PC-9 (cell line): ENCODE measurements around the gene AOPEP. TPM values are rescaled to one million over a fixed set of nuclear protein-coding genes. Genes with fewer than 3 reads are reported as not detected.

Experiments used
- BruUV-seq: library from RNA; stranded (reverse); fragments of 400-500 nt; replicated peaks from 2 replicates; lab custom pipeline; 2021; lab: Mats Ljungman, UMichigan
- CTCF ChIA-PET: fragments of 300-600 bp; sonication (Branson Sonifier 250); formaldehyde crosslinking; loops from one replicate; lab custom pipeline; 2022; ENCODE audit warnings: antibody characterized with exemption; lab: Charles Lee
- POLR2A ChIA-PET: fragments of 300-600 bp; sonication (Branson Sonifier 250); formaldehyde crosslinking; loops from one replicate; lab custom pipeline; 2022; ENCODE audit warnings: antibody characterized with exemption; ENCODE audit not compliant: unreplicated experiment; lab: Charles Lee
- DNase-seq, 2 experiments: peaks; one replicate each; pipeline versions ENCODE4 v3.0.0 to v3.0.0-alpha.2; 2015 to 2022; ENCODE audit warnings: mixed read lengths in 1 of 2
- H2AFZ ChIP-seq: fragments of 200-600 bp; sonication (generic); 2 replicates; pipeline ENCODE4 v1.8.1; 2017; ENCODE audit warnings: antibody characterized with exemption
- H3F3A ChIP-seq: fragments of 200-600 bp; sonication (generic); 2 replicates; pipeline ENCODE4 v1.8.1; 2017; ENCODE audit warnings: antibody characterized with exemption, mild to moderate bottlenecking, low read depth; ENCODE audit not compliant: insufficient read depth
- H3K27ac ChIP-seq: fragments of 200-600 bp; sonication (generic); 2 replicates; pipeline ENCODE4 v1.6.1; 2016; ENCODE audit warnings: mixed run types
- H3K27me3 ChIP-seq: fragments of 200-600 bp; sonication (generic); 2 replicates; pipeline ENCODE4 v1.6.1; 2016; ENCODE audit warnings: low read depth, mixed run types; ENCODE audit not compliant: insufficient read depth
- H3K36me3 ChIP-seq: fragments of 200-600 bp; sonication (generic); 2 replicates; pipeline ENCODE4 v1.6.1; 2016; ENCODE audit warnings: low read depth, mixed run types
- H3K4me1 ChIP-seq: fragments of 200-600 bp; sonication (generic); replicated peaks from 2 replicates; pipeline ENCODE4 v1.6.1; 2016; ENCODE audit warnings: mixed run types; ENCODE audit not compliant: insufficient read depth
- H3K4me2 ChIP-seq: fragments of 200-600 bp; sonication (generic); 2 replicates; pipeline ENCODE4 v1.6.1; 2017; ENCODE audit warnings: mixed run types
- H3K4me3 ChIP-seq: fragments of 200-600 bp; sonication (generic); 2 replicates; pipeline ENCODE4 v1.6.1; 2016; ENCODE audit warnings: mixed run types
- H3K79me2 ChIP-seq: fragments of 200-600 bp; sonication (generic); 2 replicates; pipeline ENCODE4 v1.6.1; 2017; ENCODE audit warnings: low read depth, mixed run types
- H3K9me2 ChIP-seq: fragments of 200-600 bp; sonication (generic); 2 replicates; pipeline ENCODE4 v1.8.1; 2017; ENCODE audit warnings: mild to moderate bottlenecking; ENCODE audit not compliant: insufficient read depth
- H3K9me3 ChIP-seq: fragments of 200-600 bp; sonication (generic); 2 replicates; pipeline ENCODE4 v1.8.1; 2016; ENCODE audit warnings: low read depth; ENCODE audit not compliant: insufficient read depth
- H4K20me1 ChIP-seq: fragments of 200-600 bp; sonication (generic); 2 replicates; pipeline ENCODE4 v1.8.1; 2017; ENCODE audit not compliant: insufficient read depth
- EZH2 ChIP-seq: fragments of 200-600 bp; sonication (generic); IDR thresholded peaks from 2 replicates; pipeline ENCODE4 v1.8.0; 2017; ENCODE audit warnings: antibody characterized with exemption, low read depth
- intact Hi-C: fragments of 100-400 bp; cut with micrococcal nuclease; formaldehyde crosslinking; loops from one replicate; pipeline ENCODE4 v1.10.0; 2022; ENCODE audit not compliant: unreplicated experiment
- total RNA-seq: library from RNA; stranded (reverse); gene quantifications from 2 replicates; pipeline ENCODE4 v1.2.3, GENCODE V29; 2021
- TF ChIP-seq, protein P1 (sequence below): fragments of 200-600 bp; sonication (generic); conservative IDR thresholded peaks from 2 replicates; pipeline ENCODE4 v1.6.1; 2017; ENCODE audit warnings: mixed run types, antibody characterized with exemption, mild to moderate bottlenecking, moderate library complexity

Gene AOPEP
- total RNA-seq, 1 experiment from 2014 or later: 90.0 TPM

DNA sequence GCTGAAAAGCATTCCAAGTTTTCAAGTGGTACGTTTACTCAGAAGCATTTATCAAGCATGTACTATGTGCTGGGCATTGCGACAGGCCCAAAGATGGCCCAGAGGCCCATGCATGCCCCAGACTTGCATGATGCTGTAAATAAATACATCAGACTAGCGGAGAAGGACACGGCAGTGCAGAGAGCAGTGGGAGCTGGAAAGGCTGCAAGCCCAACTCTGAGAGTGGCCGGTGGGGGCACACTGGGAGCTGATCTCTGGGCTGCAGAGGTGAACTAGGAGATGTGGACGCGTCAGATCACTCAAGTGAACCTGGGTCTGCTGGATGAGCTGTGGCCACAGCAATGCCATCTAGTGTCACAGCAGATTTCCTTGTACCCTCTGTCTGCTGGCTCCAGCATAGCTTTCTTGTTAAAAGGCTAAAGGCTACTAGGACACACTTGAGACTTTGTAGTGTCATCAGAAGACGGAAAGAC lies 344.1 kb downstream of the AOPEP start:
- no peak overlapping the region for H3K27ac ChIP-seq
- ChIA-PET POLR2A (no interaction called here), CTCF (no interaction called here)
- no peak overlapping the region for H3K4me3 ChIP-seq
- no peaks in the 10 kb centered on the region for H3K27me3 ChIP-seq
- intact Hi-C loops: no loop called here
- no peak for TF ChIP-seq EZH2
- TF ChIP-seq, protein P1, sequence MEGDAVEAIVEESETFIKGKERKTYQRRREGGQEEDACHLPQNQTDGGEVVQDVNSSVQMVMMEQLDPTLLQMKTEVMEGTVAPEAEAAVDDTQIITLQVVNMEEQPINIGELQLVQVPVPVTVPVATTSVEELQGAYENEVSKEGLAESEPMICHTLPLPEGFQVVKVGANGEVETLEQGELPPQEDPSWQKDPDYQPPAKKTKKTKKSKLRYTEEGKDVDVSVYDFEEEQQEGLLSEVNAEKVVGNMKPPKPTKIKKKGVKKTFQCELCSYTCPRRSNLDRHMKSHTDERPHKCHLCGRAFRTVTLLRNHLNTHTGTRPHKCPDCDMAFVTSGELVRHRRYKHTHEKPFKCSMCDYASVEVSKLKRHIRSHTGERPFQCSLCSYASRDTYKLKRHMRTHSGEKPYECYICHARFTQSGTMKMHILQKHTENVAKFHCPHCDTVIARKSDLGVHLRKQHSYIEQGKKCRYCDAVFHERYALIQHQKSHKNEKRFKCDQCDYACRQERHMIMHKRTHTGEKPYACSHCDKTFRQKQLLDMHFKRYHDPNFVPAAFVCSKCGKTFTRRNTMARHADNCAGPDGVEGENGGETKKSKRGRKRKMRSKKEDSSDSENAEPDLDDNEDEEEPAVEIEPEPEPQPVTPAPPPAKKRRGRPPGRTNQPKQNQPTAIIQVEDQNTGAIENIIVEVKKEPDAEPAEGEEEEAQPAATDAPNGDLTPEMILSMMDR: no peak
- peaks cover 100% of the 10 kb centered on the region for H3K79me2 ChIP-seq
- peaks cover 88% of the 10 kb centered on the region for H4K20me1 ChIP-seq
- H3K9me2 ChIP-seq: no peaks in the 10 kb centered on the region
- H3K36me3 ChIP-seq: peaks cover 48% of the 10 kb centered on the region
- no peak for DNase-seq
- no peaks in the 10 kb centered on the region for H3K4me1 ChIP-seq
- H2AFZ ChIP-seq: no peak overlapping the region
- BruUV-seq: no TSS peak
- peaks cover 63% of the 10 kb centered on the region; the same call in 1 of the 2 replicates for H3F3A ChIP-seq
- H3K4me2 ChIP-seq: no peak overlapping the region
- H3K9me3 ChIP-seq: no peaks in the 10 kb centered on the region

DNA sequence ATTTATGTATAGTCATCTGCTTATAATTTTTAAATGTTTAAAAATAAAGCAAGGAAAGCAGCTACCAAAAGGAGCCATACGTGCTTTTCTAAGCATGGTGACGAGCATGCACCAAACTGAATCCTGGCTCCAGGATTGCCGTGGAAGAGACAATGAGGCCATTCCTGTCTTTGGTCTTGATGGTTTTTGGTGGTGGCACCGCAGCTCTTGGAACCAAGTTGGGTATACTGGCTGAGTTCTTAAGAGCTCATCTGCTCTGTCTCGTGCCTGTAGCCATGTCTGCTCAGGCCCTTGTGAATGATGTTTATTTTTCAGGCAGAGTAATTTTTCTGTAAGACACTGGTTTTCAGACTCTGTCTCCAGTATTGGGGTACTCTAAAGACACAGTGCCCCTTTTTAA lies 345.0 kb downstream of the AOPEP start:
- Histone ChIP-seq H3K4me2 (no peak overlapping the region), H3K79me2 (peaks cover 100% of the 10 kb centered on the region), H2AFZ (no peak overlapping the region), H3F3A (peaks cover 61% of the 10 kb centered on the region; the same call in 1 of the 2 replicates), H3K9me2 (no peaks in the 10 kb centered on the region), H3K4me1 (no peaks in the 10 kb centered on the region), H3K27ac (no peak overlapping the region), H3K36me3 (peaks cover 49% of the 10 kb centered on the region), H3K4me3 (no peak overlapping the region), H4K20me1 (peaks cover 87% of the 10 kb centered on the region), H3K27me3 (no peaks in the 10 kb centered on the region), H3K9me3 (no peaks in the 10 kb centered on the region)
- ChIA-PET CTCF (no interaction called here), POLR2A (no interaction called here)
- BruUV-seq: no TSS peak
- DNase-seq: no peak
- no peak for TF ChIP-seq EZH2
- TF ChIP-seq, protein P1: no peak
- intact Hi-C loops: no loop called here

DNA sequence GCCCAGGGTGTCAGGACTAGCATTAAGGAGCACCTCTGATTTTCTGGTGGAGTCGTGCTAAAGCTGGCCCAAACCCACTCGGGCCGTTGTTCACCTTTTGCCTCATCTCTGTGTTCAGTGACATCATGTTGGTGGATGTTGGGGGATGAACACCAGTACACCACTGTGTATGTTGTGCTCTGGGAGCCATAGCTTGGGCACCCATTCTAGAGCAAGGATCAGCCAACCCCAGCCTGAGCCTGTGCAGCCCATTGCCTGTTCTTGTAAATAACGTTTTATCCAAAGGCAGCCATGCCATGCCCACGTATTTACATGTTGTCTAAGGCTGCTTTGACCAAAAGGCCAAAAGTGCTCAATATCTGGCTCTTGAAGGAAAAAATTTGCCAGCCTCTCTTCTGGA lies 345.4 kb downstream of the AOPEP start:
- Histone ChIP-seq H3K4me2 (no peak overlapping the region), H3K4me3 (no peak overlapping the region), H3F3A (peaks cover 57% of the 10 kb centered on the region; the same call in 1 of the 2 replicates), H3K27me3 (no peaks in the 10 kb centered on the region), H3K9me3 (no peaks in the 10 kb centered on the region), H3K79me2 (peaks cover 100% of the 10 kb centered on the region), H3K27ac (no peak overlapping the region), H3K4me1 (no peaks in the 10 kb centered on the region), H2AFZ (no peak overlapping the region), H4K20me1 (peaks cover 85% of the 10 kb centered on the region), H3K9me2 (no peaks in the 10 kb centered on the region), H3K36me3 (peaks cover 49% of the 10 kb centered on the region)
- ChIA-PET CTCF (no interaction called here), POLR2A (no interaction called here)
- DNase-seq: no peak
- no peak for TF ChIP-seq EZH2
- TF ChIP-seq, protein P1: no peak
- intact Hi-C loops: no loop called here
- BruUV-seq: no TSS peak
